ENCODE measurements around the gene CATSPERE.
"Not testable (repeated sequence)": the region's sequence is repeated elsewhere in the genome, so short reads cannot be mapped to it uniquely, and the experiment has no call there.

Gene CATSPERE

GRCh38 chr1:244548558-244549115, 87.6 kb downstream of the CATSPERE start:
- DNase-seq: no peak

DNA sequence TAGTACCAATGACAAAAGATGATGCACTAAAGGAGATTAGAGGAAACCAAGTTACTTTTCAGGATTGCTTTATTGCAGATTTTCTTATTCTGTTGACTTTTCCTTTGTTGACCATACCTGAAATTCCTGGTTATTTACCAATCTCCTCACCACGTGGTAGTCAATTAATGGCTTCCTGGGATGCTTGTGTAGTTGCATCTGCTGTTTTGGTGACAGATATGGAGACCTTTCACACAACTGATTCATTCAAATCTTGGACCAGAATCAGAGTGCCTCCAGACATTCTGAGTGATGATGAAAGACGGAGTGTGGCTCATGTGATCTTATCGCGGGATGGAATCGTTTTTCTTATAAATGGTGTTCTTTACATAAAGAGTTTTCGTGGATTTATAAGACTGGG, 91.3 kb downstream of the CATSPERE start:
- no peak for DNase-seq

DNA sequence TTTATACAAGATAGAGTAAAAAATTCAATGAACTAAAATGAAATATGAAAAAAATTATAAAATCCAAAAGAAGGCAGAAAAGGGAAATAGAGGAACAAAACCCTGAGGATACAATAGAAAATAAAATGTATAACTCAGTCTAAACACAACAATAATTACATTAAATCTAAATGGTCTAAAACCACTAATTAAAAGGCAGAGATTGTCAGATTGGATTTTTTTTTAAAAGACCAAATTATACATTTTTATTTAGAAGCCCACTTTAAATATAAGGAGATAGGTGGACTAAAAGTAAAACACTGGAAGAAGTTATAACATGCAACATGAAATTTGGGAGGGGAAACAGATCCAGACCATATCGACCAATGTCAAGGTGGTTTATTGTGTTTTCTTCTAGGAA, 95.2 kb downstream of the CATSPERE start:
- no peak for DNase-seq

DNA sequence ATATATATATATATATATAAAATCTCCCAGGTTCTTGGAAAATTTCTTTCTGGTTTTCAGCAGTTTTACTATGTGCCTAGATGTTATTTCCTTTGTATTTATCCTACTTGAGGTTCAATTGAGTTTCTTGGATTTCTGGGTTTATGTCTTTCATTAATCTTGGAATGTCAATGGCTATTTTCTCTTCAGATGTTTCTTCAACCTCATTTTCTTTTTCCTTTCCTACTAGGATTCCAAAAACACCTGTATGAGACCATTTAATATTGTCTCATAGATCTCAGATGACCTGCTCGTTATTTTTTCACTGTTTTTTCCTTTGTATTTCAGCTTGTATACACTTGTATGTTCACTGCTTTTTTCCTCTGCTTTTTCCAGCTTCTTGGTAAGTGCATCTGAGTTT, 96.5 kb downstream of the CATSPERE start:
- DNase-seq: no peak

DNA sequence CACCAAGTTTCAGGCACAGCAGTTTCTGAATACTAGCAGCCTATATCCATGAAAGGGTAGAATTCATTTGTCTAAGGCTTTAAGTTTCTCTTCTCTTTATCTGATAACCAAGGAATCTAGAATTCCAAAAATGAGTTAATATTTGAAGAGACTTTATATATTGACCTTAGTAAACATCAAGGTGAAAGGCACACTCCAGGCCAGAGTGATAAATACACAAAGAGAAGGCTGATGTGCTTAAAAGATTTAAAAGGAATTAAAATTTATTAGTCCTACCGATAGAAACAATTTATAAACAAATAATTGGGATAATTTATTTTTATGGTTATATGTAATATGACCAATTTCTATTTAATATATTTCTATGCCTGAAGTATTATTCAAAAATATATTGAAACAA, 98.5 kb downstream of the CATSPERE start:
- DNase-seq: no peak

DNA sequence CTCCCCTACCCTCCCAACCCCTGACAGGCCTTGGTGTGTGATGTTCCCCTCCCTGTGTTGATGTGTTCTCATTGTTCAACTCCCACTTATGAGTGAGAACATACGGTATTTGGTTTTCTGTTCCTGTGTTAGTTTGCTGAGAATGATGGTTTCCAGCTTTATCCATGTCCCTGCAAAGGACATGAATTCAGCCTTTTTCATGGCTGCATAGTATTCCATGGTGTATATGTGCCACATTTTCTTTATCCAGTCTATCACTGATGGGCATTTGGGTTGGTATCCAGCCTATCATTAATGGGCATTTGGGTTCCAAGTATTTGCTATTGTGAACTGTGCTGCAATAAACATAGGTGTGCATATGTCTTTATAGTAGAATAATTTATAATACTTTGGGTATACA, 101.8 kb downstream of the CATSPERE start:
- not testable (repeated sequence) for DNase-seq

DNA sequence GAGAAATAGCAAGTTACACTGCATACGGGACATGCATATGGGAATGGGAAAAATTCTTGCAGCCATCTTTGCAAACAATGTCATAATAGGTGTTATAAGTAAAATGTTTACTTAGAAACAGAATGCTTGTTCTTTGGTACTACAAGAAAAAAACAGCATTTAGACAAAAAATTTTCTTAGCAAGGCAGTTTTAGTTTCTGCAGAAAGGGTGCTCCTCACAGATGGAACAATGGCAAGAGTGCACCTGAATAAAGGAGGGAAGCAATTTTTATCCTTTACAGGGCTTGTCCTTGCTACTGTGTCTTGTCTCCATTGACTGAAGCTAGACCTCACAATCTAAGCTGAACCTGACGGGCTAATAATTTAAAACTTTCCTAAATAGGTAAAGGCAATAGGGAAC, 112.7 kb downstream of the CATSPERE start:
- no peak for DNase-seq

GRCh38 chr1:244576259-244576892, 115.3 kb downstream of the CATSPERE start:
- no peak for DNase-seq

- DNase-seq: not testable (repeated sequence)
Observed at GRCh38 chr1:244578205-244578604, 117.1 kb downstream of the CATSPERE start.

GRCh38 chr1:244583358-244583982, 122.4 kb downstream of the CATSPERE start:
- DNase-seq: no peak

GRCh38 chr1:244585867-244586266, 124.8 kb downstream of the CATSPERE start:
- DNase-seq: no peak

- no peak for DNase-seq
Observed at GRCh38 chr1:244590670-244591069, 129.6 kb downstream of the CATSPERE start.

- DNase-seq: no peak
Observed at GRCh38 chr1:244598611-244599010, 137.5 kb downstream of the CATSPERE start.

DNA sequence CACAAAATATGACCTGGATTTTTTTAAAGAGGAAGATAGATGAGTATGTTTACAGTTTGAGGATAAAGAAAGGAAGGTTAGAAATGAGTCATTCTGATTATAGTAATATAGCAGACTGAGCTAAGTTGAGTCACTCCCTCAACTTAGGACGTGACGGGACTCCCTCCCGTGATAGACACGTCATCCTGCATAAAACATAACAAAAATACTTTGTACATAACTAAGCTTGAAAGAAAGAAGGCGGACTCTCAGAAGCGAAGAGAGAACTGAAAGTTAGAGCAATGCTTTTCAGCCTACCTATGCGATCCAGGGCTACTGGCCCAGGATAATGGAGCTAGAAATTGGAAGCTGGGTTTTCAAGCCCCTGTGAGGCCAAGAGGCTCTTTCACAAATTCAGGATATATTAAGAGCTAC, 138.9 kb downstream of the CATSPERE start:
- DNase-seq: no peak

GRCh38 chr1:244601336-244601735, 140.3 kb downstream of the CATSPERE start:
- DNase-seq: no peak

GRCh38 chr1:244603498-244603897, 142.4 kb downstream of the CATSPERE start:
- peak; percentile 26 for DNase-seq

DNA sequence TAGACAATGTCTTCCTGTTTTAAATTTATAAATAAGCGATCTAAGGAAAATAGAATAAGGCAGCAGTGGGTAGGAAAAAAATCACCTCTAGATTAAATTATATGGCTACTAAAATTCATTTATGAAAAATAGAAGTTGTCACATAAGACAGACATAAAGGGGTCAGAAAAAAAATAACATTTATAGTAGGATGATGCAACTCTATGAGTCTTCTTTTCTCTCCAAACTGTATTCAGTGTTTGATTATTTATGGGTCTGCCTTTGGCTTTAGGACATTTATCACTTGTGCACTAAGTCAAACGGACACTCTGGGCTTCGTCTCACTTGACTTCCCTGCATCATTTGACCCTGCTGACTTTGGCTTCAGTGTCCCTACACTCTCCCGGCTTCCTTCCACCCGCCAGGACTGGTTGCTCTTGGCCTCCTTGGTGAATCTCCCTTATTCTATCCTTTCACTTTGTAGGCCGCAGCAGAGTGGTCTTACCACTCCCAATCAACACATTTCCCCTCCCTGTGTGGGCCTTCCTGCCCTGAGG, 144.8 kb downstream of the CATSPERE start:
- DNase-seq: no peak

GRCh38 chr1:244614113-244614836, 153.2 kb downstream of the CATSPERE start:
- peak; percentile 20 for DNase-seq

- DNase-seq: no peak
Observed at GRCh38 chr1:244614879-244615278, 153.8 kb downstream of the CATSPERE start.

DNA sequence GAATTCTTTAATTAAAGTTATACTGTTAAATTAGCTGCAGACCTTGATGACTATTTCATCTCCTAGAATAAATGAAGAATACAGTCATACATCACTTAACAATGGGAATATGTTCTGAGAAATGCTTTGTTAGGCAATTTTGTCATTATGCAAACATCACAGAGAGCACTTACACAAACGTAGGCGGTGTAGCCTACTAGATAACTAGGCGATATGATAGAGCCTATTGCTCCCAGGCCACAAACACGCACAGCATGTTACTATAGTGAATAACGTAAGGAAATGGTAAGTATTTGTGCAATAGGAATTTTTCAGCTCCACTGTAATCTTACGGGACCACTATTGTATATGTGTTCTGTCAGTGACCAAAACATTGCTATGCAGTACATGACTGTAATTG, 154.2 kb downstream of the CATSPERE start:
- DNase-seq: no peak

GRCh38 chr1:244626709-244627108, 165.6 kb downstream of the CATSPERE start:
- no peak for DNase-seq

GRCh38 chr1:244628789-244629188, 167.7 kb downstream of the CATSPERE start:
- DNase-seq: no peak

GRCh38 chr1:244633140-244633539, 172.1 kb downstream of the CATSPERE start:
- no peak for DNase-seq

DNA sequence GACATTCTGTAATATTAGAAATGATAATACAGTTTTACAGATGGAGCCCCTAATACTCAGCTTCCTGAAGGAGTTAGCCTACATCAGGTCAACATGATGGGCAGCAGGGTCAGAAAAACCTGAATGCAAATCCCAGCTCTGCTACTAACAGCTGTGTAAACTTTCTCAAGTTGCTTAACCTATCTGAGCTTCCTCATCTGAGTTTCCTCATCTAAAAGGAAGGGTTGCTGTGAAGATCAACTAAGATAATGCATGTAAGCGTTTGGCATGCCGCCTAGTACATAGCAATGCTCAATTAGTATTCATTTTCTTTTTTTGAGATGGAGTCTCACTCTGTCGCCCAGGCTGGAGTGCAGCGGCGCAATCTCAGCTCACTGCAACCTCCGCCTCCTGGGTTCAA, 173.5 kb downstream of the CATSPERE start:
- no peak for DNase-seq
